ENCODE results near the gene ACAP3. TPM values are rescaled to one million over a fixed set of nuclear protein-coding genes. Genes with fewer than 3 reads are reported as not detected.

Gene ACAP3
- total and polyA plus RNA-seq, 2 of the 4 experiments (the other 2 are of a cell fraction), result 13.3 to 58.2 TPM

DNA sequence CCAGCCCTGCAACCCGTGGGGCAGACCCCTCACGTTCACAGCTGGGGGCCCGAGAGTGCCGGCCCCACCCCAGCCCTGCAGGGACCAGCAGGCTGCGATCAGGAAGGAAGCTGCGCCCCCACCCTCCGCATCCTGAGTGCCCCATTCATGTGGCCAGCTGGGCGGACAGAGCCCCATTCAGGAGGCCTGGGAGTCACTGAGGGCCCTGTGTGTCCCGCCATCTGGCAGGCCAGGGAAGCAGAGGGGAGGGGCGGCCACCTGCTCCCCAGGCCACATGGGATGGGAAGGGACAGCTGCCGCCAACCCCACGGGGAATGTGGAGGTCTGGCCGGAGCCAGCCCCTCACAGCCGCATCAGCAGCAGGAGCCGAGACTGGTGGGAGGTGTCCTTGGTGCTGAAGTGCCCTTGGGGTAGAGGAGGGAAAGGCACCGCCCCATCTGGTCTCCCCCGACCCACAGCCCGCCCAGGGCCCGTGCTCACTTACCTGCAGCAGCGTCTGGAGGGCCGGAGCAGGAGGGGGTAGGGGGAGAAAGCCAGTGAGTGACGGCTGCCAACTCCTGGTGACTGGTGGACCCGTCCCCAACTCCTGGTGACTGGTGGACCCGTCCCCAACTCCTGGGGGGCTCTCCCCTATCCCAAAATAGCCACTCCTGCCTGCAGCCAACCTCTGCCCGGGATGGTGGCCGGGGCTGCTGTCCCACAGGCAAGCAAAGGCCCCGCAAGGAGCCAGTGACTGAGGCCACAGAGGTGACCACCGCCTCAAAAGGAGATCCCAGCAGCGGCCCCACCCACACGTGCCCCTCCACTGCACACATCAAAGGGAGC lies 8.7 kb downstream of the ACAP3 start:
- POLR2A ChIA-PET (ENCODE audit: unreplicated experiment), result no interaction called here
- Histone ChIP-seq H3K36me3 (ENCODE audit: control insufficient read depth, insufficient read depth, low read length) (peaks cover 34% of the 10 kb centered on the region), H3K18ac (ENCODE audit: low read depth, low read length) (no peak overlapping the region), H2BK120ac (ENCODE audit: low read depth, low read length) (no peak overlapping the region), H3K27me3 (ENCODE audit: control insufficient read depth, insufficient read depth, low read length) (no peaks in the 10 kb centered on the region), H2BK15ac (ENCODE audit: low read depth, low read length) (no peak overlapping the region), H3K27ac (ENCODE audit: insufficient read depth, low read length) (no peak overlapping the region), H3K79me1 (ENCODE audit: low read depth in 1 of 2, low read length in 2 of 2) (peaks cover 0 to 23% of the 10 kb centered on the region in 2 experiments; a peak in 2 of 4 replicates), H4K5ac (ENCODE audit: low read depth, low read length) (no peak overlapping the region), H2BK5ac (ENCODE audit: low read depth, low read length, poor library complexity, severe bottlenecking) (no peak overlapping the region), H3K9me3 (ENCODE audit: control insufficient read depth, insufficient read depth, low read length) (no peaks in the 10 kb centered on the region), H3K4me1 (ENCODE audit: control insufficient read depth, insufficient read depth, low read length) (peaks cover 2% of the 10 kb centered on the region; the same call in 1 of the 2 replicates), H3K23ac (ENCODE audit: low read depth, low read length) (no peak overlapping the region), H4K8ac (ENCODE audit: low read depth in 2 of 2, low read length in 2 of 2) (no peak overlapping the region), H2BK20ac (ENCODE audit: low read depth, low read length) (no peak overlapping the region), H4K20me1 (ENCODE audit: insufficient read depth, low read length) (peaks cover 26% of the 10 kb centered on the region), H3K56ac (ENCODE audit: extremely low read depth, insufficient read depth, low read length) (no peak overlapping the region), H2AK9ac (replicated peaks; ENCODE audit: low read depth, low read length, poor library complexity) (peak overlapping the region; percentile 23), H3K4ac (ENCODE audit: low read depth, low read length) (no peak overlapping the region), H2AK5ac (ENCODE audit: low read depth, low read length) (no peak overlapping the region), H3K4me2 (ENCODE audit: low read depth, low read length) (no peak overlapping the region), H3K9me1 (ENCODE audit: insufficient read depth, low read length) (no peaks in the 10 kb centered on the region), H3K4me3 (ENCODE audit: insufficient read depth, low read depth, low read length) (no peak overlapping the region), H3K9ac (ENCODE audit: low read depth, low read length) (no peak overlapping the region), H2AFZ (replicated peaks; ENCODE audit: low read length, poor library complexity) (peak overlapping the region; percentile 11), H4K91ac (ENCODE audit: insufficient read depth, low read depth, low read length) (no peak overlapping the region), H3K14ac (replicated peaks; ENCODE audit: low read depth, low read length) (no peak overlapping the region)
- dilution Hi-C loops (cut with HindIII; ENCODE audit: low sequenced_read_pairs, unreplicated experiment) (no loop called here), in situ Hi-C loops (cut with MboI; ENCODE audit: low sequenced_read_pairs) (no loop called here), intact Hi-C loops (cut with micrococcal nuclease) (no loop called here)
- no TSS peak for BruUV-seq (replicated peaks)
- WGBS, 2 experiments (ENCODE audit: extremely low coverage in 2 of 2, insufficient read length in 1 of 2), result 66% methylated on average over 12 of the region's 30 CpGs; no CpG with 5 or more reads in 1 of the 2 experiments
- CTCF ChIA-PET, result no interaction called here
- ATAC-seq (ENCODE audit: low read depth), result peak; percentile 55
- DNase-seq, result no peak
- no peak for TF ChIP-seq MXI1 (IDR thresholded peaks at IDR 0.05; ENCODE audit: borderline replicate concordance, low read depth, low read length)
- TF ChIP-seq FOS (IDR thresholded peaks at IDR 0.05; ENCODE audit: low read depth, low read length), result no peak
- TF ChIP-seq RFX5 (IDR thresholded peaks at IDR 0.05; ENCODE audit: low read depth, low read length), result no peak
- TF ChIP-seq CHD1 (IDR thresholded peaks at IDR 0.05; ENCODE audit: low read depth, low read length), result no peak
- TF ChIP-seq RCOR1 (IDR thresholded peaks at IDR 0.05; ENCODE audit: insufficient replicate concordance, low read length), result no peak
- TF ChIP-seq POLR2A (IDR thresholded peaks at IDR 0.05; ENCODE audit: low read depth, low read length), result no peak
- no peak for TF ChIP-seq SMC3 (IDR thresholded peaks at IDR 0.05; ENCODE audit: low read depth, low read length)
- no peak for TF ChIP-seq MAFK (IDR thresholded peaks at IDR 0.05; ENCODE audit: low read depth, low read length)
- TF ChIP-seq BHLHE40 (IDR thresholded peaks at IDR 0.05; ENCODE audit: low read depth, low read length), result no peak
- no peak for TF ChIP-seq NFE2L2 (IDR thresholded peaks at IDR 0.05; ENCODE audit: low read depth, low read length)
- TF ChIP-seq RAD21 (IDR thresholded peaks at IDR 0.05; ENCODE audit: low read length), result no peak
- TF ChIP-seq, protein P1, sequence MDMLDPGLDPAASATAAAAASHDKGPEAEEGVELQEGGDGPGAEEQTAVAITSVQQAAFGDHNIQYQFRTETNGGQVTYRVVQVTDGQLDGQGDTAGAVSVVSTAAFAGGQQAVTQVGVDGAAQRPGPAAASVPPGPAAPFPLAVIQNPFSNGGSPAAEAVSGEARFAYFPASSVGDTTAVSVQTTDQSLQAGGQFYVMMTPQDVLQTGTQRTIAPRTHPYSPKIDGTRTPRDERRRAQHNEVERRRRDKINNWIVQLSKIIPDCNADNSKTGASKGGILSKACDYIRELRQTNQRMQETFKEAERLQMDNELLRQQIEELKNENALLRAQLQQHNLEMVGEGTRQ (IDR thresholded peaks at IDR 0.05; ENCODE audit: low read depth, low read length), result no peak
- no peak for TF ChIP-seq CEBPB (IDR thresholded peaks at IDR 0.05; ENCODE audit: low read depth, low read length)
- TF ChIP-seq MAZ (IDR thresholded peaks at IDR 0.05; ENCODE audit: borderline replicate concordance, low read depth, low read length), result no peak
- TF ChIP-seq, protein P2, sequence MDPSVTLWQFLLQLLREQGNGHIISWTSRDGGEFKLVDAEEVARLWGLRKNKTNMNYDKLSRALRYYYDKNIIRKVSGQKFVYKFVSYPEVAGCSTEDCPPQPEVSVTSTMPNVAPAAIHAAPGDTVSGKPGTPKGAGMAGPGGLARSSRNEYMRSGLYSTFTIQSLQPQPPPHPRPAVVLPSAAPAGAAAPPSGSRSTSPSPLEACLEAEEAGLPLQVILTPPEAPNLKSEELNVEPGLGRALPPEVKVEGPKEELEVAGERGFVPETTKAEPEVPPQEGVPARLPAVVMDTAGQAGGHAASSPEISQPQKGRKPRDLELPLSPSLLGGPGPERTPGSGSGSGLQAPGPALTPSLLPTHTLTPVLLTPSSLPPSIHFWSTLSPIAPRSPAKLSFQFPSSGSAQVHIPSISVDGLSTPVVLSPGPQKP (IDR thresholded peaks at IDR 0.05; ENCODE audit: borderline replicate concordance, low read depth, low read length), result no peak
